ENCODE data around the gene KCTD12.

KCTD12 gene

DNA sequence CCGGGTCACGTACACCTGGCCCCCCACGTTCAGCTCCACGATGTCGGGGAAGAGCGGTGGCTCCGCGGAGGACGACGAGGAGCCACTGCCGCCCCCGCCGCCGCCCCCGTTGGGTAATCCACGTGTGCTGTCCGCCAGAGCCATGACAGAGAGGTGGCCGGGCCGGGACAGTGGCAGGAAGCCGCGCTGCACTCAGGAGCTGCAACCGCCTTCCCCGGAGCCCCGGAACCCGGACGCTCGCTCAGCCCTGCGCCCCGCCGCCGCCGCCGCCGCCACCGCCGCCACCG, 257 bp downstream of the KCTD12 start:
- no peak for DNase-seq

GRCh38 chr13:76885203-76886004, 801 bp downstream of the KCTD12 start:
- no peak for DNase-seq

GRCh38 chr13:76884907-76885202, 1.4 kb downstream of the KCTD12 start:
- no peak for DNase-seq

DNA sequence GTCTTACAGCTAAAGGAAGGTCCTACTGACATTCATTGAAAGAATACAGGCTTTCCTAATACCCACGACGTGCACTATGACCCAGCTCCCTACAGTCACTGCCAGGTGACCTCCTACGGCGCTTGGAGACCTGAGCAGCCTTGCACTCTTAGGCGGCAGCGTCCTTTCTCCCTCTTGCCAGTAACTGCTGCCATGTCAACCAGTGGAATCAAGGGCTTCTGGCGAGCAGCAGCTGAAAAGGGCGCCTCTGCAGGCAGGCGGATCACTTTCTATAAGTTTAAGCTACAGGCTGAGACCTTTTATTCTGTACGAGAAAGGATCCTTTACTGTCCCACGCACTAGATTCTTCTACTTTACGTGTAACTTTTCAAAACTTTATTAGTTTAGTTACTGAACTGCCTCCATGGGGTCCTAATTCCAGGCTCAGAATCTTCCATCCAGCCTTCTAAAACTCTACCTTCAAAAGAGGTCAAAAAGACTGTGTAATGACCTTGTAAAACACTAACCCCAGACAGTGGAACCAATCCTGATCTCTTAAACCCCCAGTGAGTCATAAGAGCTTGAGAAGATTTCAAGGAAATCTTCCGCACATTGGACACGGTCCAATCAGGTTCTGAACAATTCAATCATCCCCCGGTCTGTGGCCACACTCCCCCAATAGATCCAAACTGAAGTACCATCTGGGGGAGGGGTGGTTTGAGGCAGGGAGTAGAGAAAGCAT, 1.9 kb downstream of the KCTD12 start:
- DNase-seq: no peak

- DNase-seq: no peak
These were observed 3.0 kb downstream of the KCTD12 start for GRCh38 chr13:76883236-76883635.

- no peak for DNase-seq
These were observed 3.8 kb downstream of the KCTD12 start for GRCh38 chr13:76882431-76882830.

DNA sequence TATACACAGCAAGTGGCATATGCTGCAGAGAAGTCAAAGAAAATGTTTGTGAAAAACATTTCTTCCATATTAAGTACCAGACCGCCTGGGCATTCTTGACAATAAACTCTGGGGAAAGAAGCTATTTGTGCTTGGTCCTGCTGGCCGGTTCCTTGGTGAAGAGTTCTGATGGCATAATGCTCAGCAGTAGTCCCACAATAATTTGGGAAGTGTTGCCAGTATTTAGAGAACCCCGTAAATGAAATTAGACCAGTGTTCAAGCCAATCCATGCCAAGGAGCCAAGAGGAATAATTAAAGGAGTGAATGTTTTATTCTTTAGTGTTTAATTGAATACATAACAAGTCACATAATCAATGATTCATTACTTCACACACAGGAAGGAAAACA, 6.3 kb downstream of the KCTD12 start:
- no peak for DNase-seq

DNA sequence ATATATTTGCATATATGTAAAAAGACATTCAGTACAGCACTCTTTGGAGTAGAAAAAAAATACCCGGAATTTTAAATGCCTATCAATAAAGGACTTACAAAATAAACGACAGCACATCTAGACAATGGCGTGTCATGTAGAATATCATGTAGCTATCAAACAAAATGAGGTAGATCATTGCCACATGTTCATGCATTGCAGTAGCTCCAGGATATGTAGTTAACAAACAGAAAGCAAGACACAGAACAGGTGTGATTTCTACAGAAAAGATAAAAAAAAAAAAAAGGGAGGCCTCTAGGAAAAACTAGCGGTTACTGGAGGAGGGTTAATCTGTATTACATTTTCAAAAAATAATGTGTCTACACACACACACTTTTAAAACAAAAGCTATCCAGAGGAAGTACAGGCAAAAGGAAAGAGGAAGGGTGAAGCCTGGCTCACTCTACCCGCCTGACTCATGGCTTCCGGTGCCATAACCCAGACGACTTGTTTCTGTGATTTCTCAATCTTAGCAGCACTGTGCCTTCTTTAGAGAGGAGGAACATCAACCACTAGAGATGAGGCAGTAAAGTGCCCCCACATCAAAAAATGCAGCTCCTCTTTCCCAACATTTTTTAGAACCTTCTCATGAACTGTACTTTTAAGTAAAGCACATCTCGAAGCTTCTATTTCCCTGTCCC, 6.9 kb downstream of the KCTD12 start:
- no peak for DNase-seq

DNA sequence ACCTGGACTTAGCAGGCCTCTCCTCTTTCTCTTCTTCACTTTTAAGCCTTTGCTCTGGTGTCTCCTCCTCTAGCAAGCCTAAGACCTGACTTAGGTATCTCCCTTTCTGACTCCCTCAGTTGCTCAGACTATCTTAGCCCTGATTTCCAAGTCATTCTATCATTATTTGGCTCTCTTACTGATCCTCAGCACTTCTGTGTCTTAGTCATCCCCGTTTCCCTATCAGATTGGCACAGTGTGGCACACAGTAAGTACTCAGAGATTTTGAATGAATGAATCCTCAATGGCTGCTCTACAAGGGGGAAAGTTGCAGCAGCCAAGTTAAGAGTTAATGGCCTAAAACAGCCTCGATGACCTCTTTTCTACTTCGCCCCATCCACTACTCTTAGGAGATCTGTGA, 8.2 kb downstream of the KCTD12 start:
- no peak for DNase-seq

- DNase-seq: no peak
These were observed 10.9 kb downstream of the KCTD12 start for GRCh38 chr13:76875271-76875815.

DNA sequence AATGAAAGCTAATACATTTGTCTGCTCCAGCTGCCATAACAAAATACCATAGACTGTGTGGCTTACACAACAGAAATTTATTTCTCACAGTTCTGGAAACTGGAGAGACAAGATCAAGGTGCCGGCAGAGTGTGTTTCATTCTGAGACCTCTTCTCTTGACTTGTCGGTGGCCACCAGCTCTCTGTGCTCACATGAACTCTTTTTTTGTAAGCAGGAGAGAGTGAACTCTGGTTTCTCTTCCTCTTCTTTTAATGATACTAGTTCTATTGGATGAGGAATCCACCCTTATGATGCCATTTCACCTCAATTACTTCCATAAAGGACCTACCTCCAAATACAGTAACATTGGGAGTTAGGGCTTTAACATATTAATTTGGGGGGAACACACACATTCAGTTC, 11.7 kb downstream of the KCTD12 start:
- no peak for DNase-seq

DNA sequence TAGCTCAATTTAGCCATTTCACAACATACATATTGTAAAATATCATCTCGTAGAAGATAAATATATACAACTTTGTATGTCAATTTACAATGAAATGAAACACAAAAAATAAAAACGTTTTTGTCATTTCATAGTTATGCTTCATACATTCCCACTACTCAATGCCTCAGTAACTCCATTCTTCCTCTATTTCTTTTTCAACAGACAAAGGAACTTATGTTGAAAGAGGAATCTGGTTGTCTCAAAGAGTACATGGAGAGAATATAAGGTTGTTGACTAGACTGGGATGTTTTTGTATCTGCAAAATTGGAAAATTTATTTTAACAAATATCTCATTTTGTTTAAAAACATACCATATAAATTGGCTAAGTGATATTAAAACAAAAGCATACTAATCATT, 12.8 kb downstream of the KCTD12 start:
- no peak for DNase-seq

- no peak for DNase-seq
These were observed 13.5 kb downstream of the KCTD12 start for GRCh38 chr13:76872675-76873074.

DNA sequence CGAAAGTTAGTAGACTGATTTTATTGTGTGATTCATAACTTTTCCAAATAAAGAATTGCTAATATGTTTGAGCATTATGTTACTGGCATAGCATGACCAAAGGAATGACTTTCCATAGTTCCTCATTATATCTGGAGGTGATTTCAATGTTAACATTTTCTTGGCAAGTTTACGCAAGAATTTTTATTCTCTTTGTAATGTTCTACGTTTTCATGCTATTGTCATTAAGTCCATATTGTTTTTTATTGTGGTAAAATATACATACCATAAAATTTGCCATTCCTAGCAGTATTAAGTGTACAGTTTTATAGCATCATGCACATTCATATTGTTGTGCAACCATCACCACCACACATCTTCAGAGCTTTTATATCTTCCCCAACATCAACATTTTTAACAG, 14.8 kb downstream of the KCTD12 start:
- no peak for DNase-seq

DNA sequence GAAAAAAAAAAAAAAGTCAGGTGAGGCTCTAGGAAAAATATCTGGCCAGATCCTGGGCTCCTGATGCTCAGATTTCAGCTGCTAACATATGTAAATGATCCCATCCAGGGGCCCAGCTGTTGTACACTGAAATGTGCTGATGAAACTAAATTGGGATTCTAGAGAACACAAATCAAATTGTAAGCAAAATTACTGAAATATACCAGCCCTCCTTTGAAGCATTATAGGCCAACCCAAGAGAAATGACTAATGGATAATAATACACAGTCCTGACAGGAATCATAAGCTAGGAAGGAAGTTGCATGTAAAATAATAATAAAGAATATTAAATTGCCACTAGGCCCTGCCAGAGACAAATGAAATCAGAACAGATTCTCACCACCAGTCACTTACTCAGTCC, 17.8 kb downstream of the KCTD12 start:
- DNase-seq: no peak

DNA sequence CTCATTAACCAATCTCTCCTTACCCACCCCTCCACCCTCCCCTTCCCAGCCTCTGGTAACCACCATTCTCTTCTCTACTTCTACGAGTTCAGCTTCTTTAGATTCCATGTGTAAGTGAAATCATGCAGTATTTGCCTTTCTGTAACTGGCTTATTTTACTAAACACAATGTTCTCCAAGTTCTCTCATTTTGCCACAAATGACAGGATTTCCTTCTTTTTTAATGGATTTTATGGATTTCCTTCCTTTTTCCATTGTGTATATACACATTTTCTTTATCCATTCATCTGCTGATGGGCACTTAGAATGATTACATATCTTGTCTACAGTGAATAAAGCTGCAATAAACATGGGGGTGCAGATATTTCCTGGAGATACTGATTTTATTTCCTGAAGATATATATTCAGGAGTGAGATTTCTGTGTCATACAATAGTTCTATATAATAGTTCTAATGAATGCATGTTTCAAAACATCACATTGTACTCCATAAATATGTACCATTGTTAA, 20.2 kb downstream of the KCTD12 start:
- DNase-seq: no peak

GRCh38 chr13:76865109-76865508, 21.1 kb downstream of the KCTD12 start:
- DNase-seq: no peak

- DNase-seq: no peak
These were observed 21.9 kb downstream of the KCTD12 start for GRCh38 chr13:76864259-76864658.

GRCh38 chr13:76863022-76863421, 23.2 kb downstream of the KCTD12 start:
- DNase-seq: no peak

DNA sequence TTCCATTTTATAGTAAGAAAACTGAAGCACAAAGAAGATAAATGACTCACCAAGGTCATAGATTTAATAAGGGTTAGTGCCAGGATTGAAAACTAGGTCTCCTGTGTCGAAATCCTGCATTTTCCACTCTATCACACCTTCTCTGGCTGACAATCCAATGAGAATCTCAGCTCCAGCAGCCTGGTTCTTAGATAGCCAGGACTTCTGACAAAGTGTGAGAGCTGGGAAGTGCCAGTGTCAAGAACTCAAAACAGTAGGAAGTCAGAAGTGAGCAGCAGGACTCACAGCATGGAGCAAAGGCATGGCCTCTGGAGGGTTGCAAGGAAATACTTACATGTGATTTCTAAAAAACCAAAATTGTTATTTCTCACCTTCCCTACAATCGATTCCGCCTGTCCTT, 24.3 kb downstream of the KCTD12 start:
- no peak for DNase-seq

GRCh38 chr13:76860706-76861105, 25.5 kb downstream of the KCTD12 start:
- DNase-seq: no peak

- no peak for DNase-seq
These were observed 31.3 kb downstream of the KCTD12 start for GRCh38 chr13:76854894-76855293.

- no peak for DNase-seq
These were observed 32.1 kb downstream of the KCTD12 start for GRCh38 chr13:76853921-76854608.

Data from NCI-H187 (cell line).